Calu3 (cell line): Measurements from ENCODE around the gene AFAP1. TPM values are rescaled to one million over a fixed set of nuclear protein-coding genes. Genes with fewer than 3 reads are reported as not detected.

Source experiments
- BruUV-seq: library from RNA; stranded (reverse); fragments of 400-500 nt; replicated peaks from 2 replicates; lab custom pipeline; 2021; lab: Mats Ljungman, UMichigan
- CTCF ChIA-PET: fragments of 300-600 bp; sonication (Branson Sonifier 250); formaldehyde crosslinking; loops from one replicate; lab custom pipeline; 2022; ENCODE audit warnings: antibody characterized with exemption; lab: Charles Lee
- DNase-seq: peaks from one replicate; pipeline ENCODE4 v3.0.0; 2022
- H3K27ac Mint-ChIP-seq: one replicate; pipeline ENCODE4 v1.8.0; 2022; ENCODE audit warnings: mixed read lengths; ENCODE audit not compliant: unreplicated experiment
- H3K27me3 Mint-ChIP-seq: one replicate; pipeline ENCODE4 v1.8.0; 2022; ENCODE audit warnings: mixed read lengths; ENCODE audit not compliant: unreplicated experiment
- H3K36me3 Mint-ChIP-seq: one replicate; pipeline ENCODE4 v1.8.0; 2022; ENCODE audit warnings: mild to moderate bottlenecking, moderate library complexity, mixed read lengths; ENCODE audit not compliant: insufficient read depth, unreplicated experiment
- H3K4me1 Mint-ChIP-seq: one replicate; pipeline ENCODE4 v1.8.0; 2022; ENCODE audit warnings: mild to moderate bottlenecking, low read depth, mixed read lengths; ENCODE audit not compliant: unreplicated experiment
- H3K4me3 Mint-ChIP-seq: one replicate; pipeline ENCODE4 v1.8.0; 2022; ENCODE audit warnings: mild to moderate bottlenecking, low read depth, moderate library complexity, mixed read lengths; ENCODE audit not compliant: unreplicated experiment
- H3K9me3 Mint-ChIP-seq: one replicate; pipeline ENCODE4 v1.8.0; 2022; ENCODE audit warnings: low read depth, mixed read lengths; ENCODE audit not compliant: unreplicated experiment
- intact Hi-C: fragments of 100-400 bp; cut with micrococcal nuclease; formaldehyde crosslinking; loops from one replicate; pipeline ENCODE4 v1.10.0; 2022; ENCODE audit not compliant: unreplicated experiment
- total RNA-seq: library from RNA; stranded (reverse); gene quantifications from 2 replicates; pipeline ENCODE4 v1.2.3, GENCODE V29; 2022
- TF ChIP-seq, protein P1 (sequence below): fragments of 200-600 bp; IDR thresholded peaks from one replicate; pipeline ENCODE4 v1.8.0; 2022; ENCODE audit warnings: antibody characterized with exemption; ENCODE audit not compliant: unreplicated experiment

The AFAP1 gene
- total RNA-seq, 1 experiment from 2014 or later = 40.1 TPM

- BruUV-seq = no TSS peak
- no peak overlapping the region for H3K4me3 Mint-ChIP-seq
- intact Hi-C loops = no loop called here
- no peaks in the 10 kb centered on the region for H3K27me3 Mint-ChIP-seq
- H3K27ac Mint-ChIP-seq = no peak overlapping the region
- H3K4me1 Mint-ChIP-seq = no peaks in the 10 kb centered on the region
- H3K36me3 Mint-ChIP-seq = peaks cover 39% of the 10 kb centered on the region
- H3K9me3 Mint-ChIP-seq = no peaks in the 10 kb centered on the region
- TF ChIP-seq, protein P1, sequence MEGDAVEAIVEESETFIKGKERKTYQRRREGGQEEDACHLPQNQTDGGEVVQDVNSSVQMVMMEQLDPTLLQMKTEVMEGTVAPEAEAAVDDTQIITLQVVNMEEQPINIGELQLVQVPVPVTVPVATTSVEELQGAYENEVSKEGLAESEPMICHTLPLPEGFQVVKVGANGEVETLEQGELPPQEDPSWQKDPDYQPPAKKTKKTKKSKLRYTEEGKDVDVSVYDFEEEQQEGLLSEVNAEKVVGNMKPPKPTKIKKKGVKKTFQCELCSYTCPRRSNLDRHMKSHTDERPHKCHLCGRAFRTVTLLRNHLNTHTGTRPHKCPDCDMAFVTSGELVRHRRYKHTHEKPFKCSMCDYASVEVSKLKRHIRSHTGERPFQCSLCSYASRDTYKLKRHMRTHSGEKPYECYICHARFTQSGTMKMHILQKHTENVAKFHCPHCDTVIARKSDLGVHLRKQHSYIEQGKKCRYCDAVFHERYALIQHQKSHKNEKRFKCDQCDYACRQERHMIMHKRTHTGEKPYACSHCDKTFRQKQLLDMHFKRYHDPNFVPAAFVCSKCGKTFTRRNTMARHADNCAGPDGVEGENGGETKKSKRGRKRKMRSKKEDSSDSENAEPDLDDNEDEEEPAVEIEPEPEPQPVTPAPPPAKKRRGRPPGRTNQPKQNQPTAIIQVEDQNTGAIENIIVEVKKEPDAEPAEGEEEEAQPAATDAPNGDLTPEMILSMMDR = no peak
- CTCF ChIA-PET = no interaction called here
- no peak for DNase-seq
These were observed 180.4 kb downstream of the AFAP1 start for GRCh38 chr4:7759216-7759615.

- peaks cover 46% of the 10 kb centered on the region for H3K36me3 Mint-ChIP-seq
- H3K4me3 Mint-ChIP-seq = no peak overlapping the region
- H3K9me3 Mint-ChIP-seq = no peaks in the 10 kb centered on the region
- DNase-seq = no peak
- CTCF ChIA-PET = no interaction called here
- TF ChIP-seq, protein P1 = no peak
- no peaks in the 10 kb centered on the region for H3K27me3 Mint-ChIP-seq
- no peak overlapping the region for H3K27ac Mint-ChIP-seq
- H3K4me1 Mint-ChIP-seq = no peaks in the 10 kb centered on the region
- no TSS peak for BruUV-seq
- intact Hi-C loops = no loop called here
These were observed 181.2 kb downstream of the AFAP1 start for GRCh38 chr4:7758476-7758875.

DNA sequence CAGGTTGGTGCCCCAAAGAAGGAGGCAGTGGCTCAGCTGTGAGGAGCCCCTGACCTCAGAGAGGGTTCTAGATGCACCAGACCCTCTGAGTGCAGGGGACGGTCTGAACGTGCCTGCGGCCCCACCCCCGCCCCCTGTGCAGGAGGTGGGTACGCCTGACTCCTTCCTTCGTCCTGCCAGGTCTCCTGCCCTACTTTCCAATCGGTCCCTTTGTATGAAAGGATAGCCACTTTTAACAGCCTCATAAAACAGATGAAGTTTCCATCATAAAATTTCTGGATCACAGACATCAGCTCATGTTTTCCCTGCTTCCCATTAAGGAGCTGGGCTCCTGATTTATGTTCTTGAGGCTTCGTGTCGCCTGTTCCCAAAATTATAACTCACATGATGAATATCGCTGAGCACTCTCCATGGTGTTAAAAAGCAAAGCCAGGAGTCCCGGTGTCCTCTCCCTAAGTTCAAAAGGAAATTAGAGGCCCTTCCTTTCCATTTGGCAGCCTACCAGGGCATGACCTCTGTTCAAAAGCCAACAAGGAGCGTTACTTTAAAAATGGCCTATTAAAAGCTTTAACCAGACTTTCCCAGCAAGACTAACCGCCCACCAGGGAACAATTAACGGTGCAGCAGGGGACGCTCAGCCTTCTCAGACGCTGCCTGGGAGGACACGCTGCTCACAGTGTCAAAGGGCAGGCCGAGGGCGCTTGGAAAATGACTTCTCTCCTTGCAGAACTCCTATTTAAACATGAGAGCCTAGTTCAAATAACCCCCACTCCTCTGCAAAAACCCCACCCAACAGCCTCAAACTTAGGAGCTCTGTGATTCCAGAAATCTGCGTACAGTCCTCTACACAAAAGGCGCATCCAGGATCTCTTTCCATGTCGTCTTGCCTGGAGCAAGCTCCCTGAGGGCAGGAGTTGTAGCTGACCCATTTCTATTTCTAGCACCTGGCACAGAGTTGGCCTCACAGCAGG, 181.9 kb downstream of the AFAP1 start:
- intact Hi-C loops = no loop called here
- H3K4me1 Mint-ChIP-seq = no peaks in the 10 kb centered on the region
- TF ChIP-seq, protein P1 = no peak
- CTCF ChIA-PET = no interaction called here
- no peak overlapping the region for H3K4me3 Mint-ChIP-seq
- DNase-seq = no peak
- no peak overlapping the region for H3K27ac Mint-ChIP-seq
- BruUV-seq = no TSS peak
- peaks cover 45% of the 10 kb centered on the region for H3K36me3 Mint-ChIP-seq
- H3K27me3 Mint-ChIP-seq = no peaks in the 10 kb centered on the region
- no peaks in the 10 kb centered on the region for H3K9me3 Mint-ChIP-seq

DNA sequence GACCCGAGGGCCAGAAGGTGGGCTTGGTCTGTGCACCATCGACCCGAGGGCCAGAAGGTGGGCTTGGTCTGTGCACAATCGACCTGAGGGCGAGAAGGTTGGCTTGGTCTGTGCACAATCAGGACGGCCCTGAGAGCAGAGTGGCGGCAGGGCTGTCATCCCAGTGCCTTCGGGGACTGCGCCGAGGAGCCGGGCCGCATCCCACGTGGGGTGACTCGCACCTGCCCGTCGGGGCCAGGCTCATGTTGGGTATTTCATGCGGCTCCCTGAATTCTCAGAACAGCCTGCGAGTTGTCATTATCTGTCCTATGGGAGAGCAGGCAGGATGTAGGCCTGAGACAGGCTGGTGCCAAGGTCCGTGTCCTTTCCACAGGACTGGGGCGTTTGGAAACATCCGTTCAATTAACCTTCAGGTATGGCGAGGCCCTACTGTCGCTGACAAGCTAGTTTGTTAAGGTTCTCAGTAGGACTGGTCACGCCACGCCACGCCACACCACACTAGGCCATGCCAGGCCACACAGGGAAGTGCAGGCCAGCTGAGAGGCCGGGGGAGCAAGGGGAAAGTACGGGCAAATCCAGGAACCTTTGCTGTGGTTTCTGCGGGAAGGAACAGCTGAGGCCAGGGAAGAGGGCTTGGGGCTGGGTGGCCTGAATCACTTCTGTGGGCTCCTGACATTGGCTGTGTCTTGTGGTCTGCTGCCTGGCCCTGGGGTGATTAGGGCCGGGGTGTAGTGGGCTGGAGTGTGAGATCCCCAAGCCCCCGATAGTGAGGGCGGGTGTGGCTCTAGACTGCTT, 182.9 kb downstream of the AFAP1 start:
- Mint-ChIP-seq H3K36me3 (peaks cover 42% of the 10 kb centered on the region), H3K27ac (no peak overlapping the region), H3K27me3 (no peaks in the 10 kb centered on the region), H3K9me3 (no peaks in the 10 kb centered on the region), H3K4me1 (no peaks in the 10 kb centered on the region), H3K4me3 (no peak overlapping the region)
- no TSS peak for BruUV-seq
- intact Hi-C loops = no loop called here
- DNase-seq = no peak
- TF ChIP-seq, protein P1 = no peak
- CTCF ChIA-PET = no interaction called here
